NAMALWA (cell line): ENCODE results near the gene C19orf85.
A peak's percentile ranks its signal among the peaks of the same experiment; 100 is the strongest.

Experiments used
- DNase-seq: peaks from one replicate; pipeline ENCODE4 v3.0.0-alpha.2; 2015; ENCODE audit warnings: low spot score

Gene C19orf85

DNA sequence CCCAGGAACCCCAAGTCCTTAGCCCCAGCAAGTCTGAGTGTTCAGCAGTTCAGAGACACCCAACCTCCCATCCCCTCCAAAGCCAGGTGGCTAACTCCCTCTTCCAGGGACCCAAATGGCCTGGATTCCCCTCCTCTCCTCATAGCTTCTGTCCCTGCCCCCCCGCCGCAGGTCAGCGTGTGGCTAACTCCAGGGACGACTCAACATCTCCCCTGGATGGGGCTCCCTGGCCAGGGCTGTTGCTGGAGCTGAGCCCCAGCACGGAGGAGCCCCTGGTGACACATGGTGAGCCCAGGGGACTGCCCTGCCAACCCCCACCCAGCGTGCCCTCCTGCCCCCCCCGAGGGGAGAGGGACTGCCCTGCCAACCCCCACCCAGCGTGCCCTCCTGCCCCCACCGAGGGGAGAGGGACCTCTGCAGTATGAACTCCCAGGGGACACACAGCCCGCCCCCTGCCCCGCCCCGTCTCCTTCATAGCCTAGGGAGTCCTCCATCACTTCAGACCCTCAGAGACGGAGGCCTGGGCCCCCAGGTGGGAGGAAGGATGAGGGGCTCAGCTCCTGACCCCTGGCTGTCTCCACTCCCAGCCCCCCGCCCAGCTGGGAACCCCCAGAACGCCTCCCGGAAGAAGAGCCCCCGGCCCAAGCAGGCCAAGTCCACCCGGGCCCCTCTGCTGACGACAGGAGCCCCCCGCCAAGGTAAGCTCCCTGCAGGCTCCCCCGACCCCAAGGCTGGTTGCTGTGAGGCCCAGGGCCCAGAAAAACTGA is 25.3 kb upstream of the C19orf85 start:
- no peak for DNase-seq

GRCh38 chr19:55488986-55489710 is 24.6 kb upstream of the C19orf85 start:
- DNase-seq: no peak

DNA sequence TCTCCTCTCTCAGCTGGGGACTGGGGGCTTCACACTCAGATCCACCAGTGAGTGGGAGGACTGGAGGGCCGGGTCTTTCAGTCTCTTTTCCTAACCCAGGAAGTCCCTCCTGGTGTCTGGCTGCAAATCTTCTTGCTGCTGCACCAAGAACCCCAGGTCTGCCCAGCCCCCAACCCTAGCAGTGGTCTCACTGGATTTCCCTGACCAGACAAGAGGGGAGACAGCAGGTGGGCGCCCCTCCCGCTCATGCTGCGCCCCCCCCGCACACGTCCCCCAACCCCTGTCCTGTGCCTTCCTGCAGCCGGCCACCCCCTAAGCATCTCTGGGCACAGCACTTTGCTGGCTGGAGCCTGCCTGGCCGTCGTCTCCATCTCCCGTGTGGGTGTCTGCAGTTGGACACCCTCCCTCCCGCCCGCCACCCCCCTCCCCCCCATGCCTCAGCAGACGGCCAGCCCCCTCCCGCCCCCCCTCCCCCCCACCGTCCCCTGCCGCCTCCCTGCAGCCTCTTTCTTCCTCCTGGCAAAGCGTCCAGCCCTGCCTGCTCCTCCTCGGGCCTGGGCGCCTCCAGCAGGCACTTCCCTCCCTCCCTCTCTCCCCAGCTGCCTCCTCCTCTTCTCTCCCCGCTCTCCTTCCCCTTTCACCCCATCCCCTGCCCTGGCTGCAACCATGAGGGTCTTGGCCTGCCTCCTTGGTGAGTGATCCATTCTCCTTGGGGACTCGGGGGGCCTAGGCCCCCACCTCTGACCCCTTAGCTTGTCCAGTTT is 23.6 kb upstream of the C19orf85 start, which contains the start of gene SSC5D:
SSC5D (plus strand) TSS at position 513 of the 764 bp plus-strand sequence; CDS start at position 667, 154 bp downstream.
- DNase-seq: no peak

DNA sequence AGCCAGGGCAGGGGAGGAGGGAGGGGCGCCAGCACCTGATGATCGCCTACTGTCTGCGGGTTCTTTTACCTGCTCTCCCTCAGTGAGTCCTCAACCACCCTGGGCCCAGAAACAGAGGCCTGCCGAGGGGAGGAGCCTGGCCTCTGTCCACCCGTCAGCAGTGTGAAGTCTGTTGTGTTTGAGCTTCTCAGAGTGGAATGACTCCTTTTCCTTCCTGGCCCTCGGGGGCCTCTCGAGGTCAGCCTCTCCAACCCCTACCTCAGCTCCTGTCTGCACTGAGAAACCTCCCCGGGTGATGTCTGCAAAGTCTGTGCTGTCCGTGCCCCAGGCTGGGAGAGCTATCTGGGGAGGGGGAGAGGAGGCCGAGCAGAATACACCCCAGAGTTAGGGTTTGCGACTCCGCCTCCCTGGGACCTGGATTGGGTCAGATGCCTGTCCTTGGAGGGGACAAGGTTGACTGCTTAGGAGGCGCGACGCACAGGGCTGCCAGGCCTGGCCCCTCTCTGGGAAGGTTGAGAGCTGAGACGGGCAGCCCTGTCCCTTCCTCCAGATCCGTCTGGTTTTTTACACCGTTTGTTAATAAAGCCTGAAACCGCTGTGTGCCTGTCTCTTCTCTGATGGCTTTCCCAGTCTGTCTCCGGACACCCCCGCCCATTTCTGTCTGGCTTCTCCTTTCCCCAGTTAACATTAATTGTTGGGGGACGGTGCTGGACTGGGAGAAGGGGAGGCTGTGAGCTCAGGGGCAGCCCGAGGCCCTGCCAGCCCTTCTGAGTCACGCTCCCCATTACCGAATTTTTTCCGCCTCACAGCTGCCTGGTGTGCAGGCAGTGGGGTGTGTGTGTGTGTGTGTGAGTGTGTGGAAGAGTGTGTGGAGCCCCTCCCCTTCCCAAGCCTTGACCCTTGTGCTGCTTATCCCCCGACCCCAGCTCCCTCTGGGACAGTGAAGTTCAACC is 22.7 kb upstream of the C19orf85 start:
- DNase-seq: no peak

GRCh38 chr19:55486043-55486970 is 21.8 kb upstream of the C19orf85 start:
- no peak for DNase-seq

DNA sequence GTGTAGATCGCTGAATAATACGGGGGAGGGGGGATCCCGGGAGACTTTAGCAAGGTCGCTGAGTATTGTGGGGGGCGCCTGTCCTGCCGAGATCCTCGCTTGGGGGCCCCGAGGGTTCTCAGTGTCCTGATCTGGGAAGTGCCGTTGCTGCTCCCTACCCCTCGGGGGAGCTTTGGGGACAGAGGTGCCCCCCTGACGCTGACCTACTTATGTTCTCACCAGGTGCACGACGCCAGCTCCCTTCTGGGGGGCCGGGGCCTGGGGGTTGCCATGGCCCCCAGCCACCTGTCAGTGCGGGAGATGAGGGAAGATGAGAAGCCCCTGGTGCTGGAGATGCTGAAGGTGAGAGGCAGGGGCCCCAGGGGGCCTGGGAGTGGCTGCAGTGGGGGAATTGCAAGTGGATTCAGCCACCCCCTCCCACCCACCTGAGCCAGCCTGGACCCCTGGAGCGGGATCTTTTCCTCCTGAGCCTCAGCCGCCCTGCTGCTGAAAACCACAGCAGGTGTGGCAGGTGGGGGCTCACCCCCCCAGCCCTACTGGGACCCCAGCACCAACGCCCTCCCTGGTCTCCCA is 21.0 kb upstream of the C19orf85 start:
- DNase-seq: peak; percentile 64

- peak; percentile 80 for DNase-seq
These were observed 20.3 kb upstream of the C19orf85 start, which contains the start of gene NAT14 for GRCh38 chr19:55484593-55485438. Gene NAT14 (plus strand): TSS chr19:55485188. CDS start chr19:55485709, 521 bp downstream.

GRCh38 chr19:55483706-55484592 is 19.4 kb upstream of the C19orf85 start:
- no peak for DNase-seq

GRCh38 chr19:55482967-55483705 is 18.6 kb upstream of the C19orf85 start:
- DNase-seq: no peak

GRCh38 chr19:55482156-55482961 is 17.8 kb upstream of the C19orf85 start:
- DNase-seq: no peak

DNA sequence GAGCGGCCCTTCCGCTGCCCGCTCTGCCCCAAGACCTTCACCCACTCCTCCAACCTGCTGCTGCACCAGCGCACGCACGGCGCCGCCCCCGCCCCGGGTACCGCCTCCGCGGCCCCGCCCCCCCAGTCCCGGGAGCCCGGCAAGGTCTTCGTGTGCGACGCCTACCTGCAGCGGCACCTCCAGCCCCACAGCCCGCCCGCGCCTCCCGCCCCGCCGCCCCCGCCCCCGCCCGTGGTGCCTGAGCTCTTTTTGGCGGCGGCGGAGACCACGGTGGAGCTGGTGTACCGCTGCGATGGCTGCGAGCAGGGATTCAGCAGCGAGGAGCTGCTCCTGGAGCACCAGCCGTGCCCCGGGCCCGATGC is 17.2 kb upstream of the C19orf85 start:
- DNase-seq: no peak

DNA sequence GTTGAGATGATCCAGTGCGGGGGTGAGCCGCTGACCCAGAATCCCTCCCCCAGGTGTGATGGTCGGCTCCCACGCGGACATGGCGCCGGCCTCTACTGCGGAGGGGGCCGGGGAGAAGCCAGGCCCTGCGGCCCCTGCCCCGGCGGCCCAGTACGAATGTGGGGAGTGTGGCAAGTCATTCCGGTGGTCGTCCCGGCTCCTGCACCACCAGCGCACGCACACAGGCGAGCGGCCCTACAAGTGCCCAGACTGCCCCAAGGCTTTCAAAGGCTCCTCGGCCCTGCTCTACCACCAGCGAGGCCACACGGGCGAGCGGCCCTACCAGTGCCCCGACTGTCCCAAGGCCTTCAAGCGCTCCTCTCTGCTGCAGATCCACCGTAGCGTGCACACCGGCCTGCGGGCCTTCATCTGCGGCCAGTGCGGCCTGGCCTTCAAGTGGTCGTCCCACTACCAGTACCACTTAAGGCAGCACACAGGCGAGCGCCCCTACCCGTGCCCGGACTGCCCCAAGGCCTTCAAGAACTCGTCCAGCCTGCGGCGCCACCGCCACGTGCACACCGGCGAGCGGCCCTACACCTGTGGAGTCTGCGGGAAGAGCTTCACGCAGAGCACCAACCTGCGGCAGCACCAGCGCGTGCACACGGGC is 16.7 kb upstream of the C19orf85 start:
- DNase-seq: no peak

DNA sequence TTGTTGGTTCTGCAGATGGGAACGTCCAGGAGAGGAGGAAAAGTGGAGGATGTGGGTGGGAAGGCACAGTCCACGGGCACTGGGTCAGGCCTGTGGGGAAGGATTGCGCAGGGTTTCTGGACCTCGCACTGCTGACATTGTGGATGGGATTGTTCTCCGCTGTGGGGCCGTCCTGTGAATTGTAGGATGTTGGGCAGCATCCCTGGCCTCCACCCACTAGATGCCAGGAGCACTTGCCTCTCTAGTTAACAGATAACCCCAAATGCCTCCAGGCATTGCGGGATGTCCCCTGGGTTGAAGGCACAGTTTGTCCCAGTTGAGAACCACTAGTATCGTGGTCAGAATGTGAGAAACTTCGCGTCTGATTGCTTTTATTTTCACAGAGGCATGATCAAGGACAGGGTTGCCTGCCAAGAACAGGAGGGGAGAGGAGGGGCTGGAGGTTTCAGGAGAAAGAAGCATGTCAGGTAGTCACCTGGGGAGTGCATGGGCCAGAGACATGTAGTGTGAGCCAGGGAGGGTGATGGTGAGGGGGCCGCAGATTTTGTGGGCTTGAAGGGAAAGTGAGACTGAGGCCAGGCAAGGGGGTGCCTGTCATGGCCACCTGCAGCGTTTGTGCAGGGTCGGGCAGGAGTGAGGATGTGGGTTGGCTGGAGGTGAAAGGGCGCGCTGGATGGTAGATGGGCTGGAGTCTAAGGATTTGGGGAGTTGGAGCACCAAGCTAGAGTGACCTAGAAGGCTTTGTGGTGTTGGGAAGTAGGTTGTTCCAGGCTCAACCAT is 15.1 kb upstream of the C19orf85 start:
- no peak for DNase-seq

DNA sequence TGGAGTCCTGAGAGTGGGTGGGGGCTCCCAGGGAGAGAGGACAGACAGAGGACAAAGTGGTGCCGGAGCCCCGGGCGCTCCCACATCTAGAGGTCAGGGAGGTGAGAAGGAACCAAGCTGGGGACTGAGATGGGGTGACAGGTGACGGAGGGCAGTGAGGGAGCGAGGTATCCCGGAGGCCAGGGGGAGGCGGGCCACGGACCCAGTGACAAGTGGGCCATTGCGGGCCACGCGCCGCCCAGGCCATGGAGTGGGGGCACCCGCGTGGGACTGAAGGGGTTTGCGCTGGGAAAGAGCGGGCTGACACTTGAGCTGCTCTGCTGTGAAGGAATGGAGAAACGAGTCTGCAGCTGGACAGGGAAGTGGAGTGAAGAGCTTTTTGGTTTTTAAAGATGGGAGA is 14.5 kb upstream of the C19orf85 start:
- DNase-seq: no peak

- DNase-seq: no peak
These were observed 13.8 kb upstream of the C19orf85 start for GRCh38 chr19:55478364-55478763.
